GM21576 (cell line): ENCODE results near the gene CDT1.
"Not testable (repeated sequence)": the region's sequence is repeated elsewhere in the genome, so short reads cannot be mapped to it uniquely, and the experiment has no call there.

ENCODE experiments used
- ATAC-seq: cut with Tn5 transposase; IDR thresholded peaks from one replicate; pipeline ENCODE4 v1.9.1; 2021; ENCODE audit warnings: mild to moderate bottlenecking, moderate library complexity; ENCODE audit not compliant: unreplicated experiment

CDT1 gene

DNA sequence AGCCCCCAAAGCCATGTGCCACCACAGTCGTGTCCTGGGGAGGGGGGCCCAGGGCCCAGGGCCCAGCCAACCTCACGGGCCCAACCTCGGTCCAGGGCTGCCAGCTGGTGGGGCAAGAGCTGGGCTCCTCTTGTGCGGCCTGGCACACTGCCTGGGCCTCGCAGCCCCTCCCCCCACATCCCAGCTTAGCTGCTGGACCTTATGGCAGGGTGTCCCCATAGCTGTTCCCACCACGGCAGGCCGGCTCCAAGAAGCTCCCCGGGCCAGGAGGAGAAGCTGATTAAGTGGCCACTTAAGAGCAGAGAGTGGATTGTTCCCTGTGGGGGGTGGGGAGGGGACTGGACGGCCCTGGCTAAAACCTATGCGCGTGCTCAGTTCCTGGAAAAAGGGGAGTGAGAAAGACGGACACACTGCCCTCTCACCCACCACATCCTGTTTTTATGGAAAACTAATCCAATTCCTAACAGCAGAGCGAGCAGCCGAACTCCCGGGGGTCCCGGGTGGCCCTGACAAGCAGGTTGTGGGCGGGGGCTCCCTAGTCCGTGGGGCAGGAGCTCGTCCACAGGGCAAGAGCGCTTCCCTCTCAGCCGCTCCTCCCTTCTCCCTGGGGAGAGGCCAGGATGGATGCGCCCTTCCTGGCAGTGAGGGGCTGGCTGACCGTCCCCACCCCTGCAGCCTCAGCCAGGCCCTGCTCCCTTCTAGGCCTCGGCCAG, 35.4 kb upstream of the CDT1 start:
- ATAC-seq, result no peak

DNA sequence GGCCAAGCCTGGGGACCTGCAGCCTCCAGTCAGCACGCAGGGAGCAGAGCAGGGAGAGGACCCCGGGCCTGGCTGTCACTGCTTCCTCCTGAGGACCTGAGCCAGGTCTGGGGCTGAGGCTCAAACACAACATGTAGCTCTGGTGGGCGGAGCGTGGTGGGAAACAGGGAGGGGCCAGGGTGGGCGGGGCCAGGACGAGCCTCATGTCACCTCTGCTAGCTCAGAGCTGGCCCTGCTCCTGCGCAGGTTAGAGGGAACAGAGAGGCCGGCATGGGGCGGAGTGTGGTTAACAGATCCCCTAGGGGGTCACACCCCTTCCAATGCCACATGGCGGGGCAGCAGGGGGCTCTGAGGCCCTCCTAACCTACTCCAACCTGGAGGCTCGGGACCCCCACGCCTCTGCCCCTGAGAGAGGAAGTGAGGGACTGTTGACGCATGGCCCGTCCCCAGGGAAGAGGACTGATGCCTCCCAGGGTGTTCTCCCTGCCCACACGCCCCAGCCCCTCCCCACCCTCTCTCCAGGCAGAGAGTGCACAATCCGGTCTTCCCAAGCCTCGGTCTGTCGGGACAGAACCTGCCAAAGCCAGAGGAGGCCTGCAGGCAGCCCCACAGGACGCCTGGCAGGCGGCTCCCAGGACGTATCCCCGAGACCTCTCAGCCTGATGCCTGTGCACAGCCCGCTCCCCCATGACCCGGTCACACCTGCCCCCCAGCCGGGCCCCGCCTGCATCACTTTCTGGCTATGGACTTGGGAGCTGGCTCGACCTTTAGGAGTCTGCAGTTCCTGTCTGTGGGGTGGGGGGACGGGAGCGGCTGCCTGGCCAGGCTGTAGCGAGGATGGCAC, 33.8 kb upstream of the CDT1 start:
- ATAC-seq, result no peak

DNA sequence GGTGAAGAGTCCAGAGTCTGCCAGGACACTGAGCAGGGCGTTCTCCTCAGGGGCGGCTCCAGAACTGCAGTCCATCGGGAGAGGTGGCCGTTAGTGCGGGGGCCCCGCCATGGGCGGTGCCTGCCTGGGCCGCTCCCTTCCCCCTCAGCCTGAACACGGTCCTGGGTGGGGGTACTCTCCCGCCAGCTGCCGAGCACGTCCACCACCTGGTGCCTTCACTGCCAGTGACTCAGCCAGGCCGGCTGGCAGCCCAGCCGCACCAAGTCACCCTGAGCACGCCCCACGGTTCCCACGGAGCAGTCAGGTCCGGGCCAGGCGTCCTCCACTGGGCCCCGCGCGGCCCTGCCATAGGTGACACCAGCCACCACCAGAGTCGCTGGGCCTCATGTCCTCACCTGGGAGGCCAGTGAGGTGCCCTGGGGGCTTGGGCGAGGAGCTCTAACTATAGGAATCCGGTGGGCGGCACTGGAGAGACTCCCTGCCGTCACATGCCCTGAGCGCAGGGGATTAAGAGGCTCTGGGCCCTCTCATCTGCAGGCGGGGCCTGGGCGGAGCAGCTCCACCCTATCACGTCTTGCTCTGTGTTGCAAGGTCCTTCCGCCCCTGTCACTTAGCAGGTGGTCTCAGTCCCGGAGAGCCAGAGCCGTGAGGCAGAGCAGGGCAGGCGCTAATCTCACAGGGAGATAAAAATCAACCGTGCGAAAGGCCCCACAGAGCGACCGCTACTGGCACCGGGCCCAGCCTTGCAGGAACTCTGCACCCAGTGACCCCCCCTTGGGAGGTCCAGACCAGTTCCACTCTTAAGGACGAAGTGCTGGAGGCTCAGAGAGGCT, 32.9 kb upstream of the CDT1 start:
- ATAC-seq, result no peak

DNA sequence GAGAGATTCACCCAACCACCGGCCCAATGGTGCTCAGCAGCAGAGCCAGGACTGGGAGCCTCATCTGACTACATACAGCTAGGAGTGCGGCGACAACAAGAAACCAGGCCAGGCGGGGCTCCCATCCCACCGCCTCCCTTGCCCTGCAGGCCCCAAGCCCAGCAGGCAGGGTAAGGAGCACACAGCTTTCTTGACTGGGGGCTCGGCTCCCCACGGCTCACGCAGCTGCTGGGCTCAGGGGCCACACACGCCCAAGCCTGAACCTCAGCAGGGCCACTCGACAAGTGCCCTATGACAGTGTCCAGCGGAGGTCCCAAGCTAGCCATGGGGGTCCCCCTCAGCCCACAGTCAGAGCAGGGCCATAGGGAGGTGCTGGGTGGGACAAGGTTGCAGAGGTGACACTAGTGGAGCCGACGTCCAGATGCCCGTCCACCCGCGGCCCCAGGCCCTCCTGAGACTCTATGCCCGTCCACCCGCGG, 32.3 kb upstream of the CDT1 start:
- no peak for ATAC-seq

DNA sequence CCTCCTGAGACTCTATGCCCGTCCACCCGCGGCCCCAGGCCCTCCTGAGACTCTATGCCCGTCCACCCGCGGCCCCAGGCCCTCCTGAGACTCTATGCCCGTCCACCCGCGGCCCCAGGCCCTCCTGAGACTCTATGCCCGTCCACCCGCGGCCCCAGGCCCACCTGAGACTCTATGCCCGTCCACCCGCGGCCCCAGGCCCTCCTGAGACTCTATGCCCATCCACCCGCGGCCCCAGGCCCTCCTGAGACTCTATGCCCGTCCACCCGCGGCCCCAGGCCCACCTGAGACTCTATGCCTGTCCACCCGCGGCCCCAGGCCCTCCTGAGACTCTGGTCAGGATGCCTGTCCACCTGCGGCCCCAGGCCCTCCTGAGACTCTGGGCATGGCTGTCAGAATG, 31.8 kb upstream of the CDT1 start:
- ATAC-seq, result not testable (repeated sequence)

DNA sequence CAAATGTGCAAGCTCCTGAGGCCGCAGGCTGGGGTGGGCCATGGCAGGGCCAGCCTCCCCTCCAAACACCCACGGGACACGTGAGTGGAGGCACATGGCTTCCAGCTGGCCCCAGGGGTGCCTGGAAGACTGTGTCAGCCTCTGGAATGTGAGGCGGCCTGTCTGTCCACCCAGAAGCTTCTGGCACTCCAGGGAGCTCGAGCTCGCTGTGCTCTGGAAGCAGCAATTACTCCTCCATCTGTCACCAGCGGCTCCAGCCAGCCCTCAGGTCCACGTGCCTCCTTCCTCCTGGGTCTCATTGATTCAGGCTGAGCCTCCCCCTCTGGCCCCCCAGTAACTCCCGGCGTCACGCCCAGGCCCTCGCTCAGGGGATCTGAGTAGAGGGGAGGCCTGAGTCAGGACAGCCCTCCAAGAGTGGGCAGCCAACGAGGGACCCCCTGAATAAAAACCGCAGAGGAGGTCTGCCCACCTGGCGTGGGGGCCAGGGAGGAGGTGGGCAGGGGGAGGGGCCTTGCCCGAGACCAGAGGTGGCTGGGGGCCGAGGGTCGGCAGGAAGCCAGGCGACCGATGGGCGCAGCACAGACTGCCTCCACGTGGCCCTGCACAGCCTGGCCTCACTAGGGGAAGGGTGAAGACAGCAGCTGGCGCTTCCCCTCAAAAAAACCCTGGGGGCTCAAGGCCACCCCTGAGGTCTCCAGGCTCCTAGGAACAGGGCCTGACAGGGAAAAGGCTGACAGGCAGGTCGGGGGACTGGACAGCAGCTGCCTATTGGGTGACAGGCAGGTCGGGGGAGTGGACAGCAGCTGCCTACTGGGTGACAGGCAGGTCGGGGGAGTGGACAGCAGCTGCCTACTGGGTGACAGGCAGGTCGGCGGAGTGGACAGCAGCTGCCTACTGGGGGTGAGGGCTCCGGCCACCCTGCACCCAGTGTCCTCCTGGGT, 30.4 kb upstream of the CDT1 start:
- no peak for ATAC-seq

DNA sequence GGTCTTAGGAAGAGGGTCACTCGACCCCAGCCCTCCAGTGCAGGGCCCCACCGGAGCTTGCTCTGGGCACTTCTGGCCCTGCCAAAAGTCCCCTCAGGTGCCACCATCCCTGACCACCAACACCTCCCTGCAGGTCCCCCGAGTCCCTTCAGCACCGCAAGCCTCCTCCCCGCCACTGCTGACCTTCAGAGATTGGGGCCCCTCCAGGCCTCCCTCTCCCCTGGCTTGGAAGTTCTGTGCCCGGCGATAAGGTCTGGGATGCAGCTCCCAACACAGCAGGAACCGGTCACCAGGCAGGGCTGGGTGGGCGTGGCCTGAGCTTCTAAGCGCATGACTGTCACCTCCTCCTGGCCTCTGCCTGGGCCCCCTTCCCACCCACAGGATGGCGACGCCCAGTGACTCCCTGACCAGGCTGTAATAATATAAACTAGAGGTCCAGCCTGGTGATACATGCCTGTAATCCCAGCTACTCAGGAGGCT, 29.7 kb upstream of the CDT1 start:
- no peak for ATAC-seq

DNA sequence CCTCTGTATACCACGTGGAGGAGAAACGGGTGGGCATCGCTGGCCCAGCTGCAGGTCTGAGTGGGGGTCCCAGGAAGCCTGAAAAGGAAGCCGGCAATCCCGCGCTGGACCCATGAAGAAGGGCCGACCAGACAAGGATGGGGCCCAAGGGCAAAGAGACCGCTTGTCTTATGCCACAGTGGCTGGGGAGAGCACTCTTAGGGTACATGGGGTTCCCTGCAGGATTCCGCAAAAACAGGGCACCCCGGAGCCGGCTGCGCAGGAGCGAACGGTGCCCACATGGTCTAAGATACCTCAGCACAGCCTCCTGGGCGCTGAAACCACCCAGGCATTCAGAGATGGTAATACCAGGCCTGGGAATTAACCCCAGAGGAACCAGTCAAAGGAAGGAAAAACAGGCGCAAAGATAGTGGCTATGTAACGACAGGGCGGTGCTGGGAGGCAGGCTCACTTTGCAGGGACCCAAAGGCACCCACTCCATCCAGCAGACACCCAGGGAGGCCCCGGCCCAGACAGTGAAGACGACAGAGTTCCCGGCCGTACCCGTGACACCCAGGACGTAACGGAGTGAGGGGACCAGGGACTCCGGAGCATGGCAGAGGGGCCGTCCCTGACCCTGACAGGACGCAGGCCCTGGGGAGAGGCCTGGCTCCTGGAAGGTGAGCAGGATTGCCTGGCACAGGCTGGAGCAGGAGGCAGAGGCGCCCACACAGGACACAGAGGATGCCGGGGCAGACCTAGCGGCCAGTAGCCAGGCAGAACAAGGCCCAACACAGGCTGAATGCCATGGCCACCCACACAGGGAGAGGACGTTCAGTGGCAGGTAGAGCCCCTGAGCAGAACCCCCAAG, 28.8 kb upstream of the CDT1 start:
- ATAC-seq, result no peak

DNA sequence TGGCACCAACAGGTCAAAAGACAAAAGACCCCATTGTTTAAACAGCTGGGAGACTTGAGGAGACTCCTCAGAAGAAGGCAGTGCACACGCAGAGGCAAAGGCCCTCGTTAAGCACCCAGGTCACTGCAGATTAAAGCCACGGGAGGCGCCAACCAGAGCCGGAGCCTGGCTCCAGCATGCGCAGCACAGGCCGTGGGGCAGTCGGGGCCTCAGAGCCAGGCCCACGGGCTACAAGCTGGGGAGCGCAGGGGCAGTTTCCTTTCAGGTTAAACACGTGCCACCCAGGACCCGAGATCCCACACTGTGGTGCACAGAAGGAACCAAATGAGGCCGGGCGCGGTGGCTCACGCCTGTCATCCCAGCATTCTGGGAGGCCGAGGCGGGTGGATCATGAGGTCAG, 27.8 kb upstream of the CDT1 start:
- ATAC-seq, result no peak

DNA sequence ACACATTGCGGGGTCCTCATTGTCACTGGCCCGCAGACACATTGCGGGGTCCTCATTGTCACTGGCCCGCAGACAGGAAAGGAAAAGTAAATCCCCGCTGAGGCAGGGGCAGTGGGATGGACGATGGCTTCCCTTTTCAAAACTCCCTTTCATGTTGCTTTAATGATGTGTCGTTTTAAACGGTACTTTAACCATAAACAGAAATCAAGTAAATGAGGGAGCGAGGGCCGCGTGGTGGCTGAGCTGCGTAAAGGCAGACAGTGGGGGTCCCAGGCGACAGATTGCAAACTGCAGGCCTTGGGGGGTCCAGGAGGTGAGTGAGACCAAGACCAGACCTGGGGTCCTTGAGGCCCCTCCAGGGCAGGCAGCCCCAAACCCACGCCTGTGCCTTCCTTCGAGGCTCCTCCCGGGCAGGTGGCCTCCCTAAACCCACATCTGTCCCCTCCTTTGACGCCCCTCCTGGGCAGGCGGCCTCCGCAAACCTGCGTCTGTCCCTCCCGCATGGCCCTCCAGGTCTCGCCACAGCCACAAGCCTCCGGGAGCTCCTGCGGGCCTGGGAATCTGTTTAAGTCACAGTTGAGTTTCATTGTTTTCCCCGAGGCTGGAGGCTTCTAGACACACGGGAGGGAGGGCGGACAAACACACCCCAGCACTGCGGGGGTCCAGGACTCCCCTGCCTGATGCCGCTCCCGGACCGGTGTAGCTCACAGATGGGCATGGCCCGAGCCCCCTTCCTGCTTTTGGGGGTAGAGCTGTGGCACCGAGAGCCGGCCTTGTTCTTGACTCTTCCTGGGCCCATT, 25.9 kb upstream of the CDT1 start:
- no peak for ATAC-seq

DNA sequence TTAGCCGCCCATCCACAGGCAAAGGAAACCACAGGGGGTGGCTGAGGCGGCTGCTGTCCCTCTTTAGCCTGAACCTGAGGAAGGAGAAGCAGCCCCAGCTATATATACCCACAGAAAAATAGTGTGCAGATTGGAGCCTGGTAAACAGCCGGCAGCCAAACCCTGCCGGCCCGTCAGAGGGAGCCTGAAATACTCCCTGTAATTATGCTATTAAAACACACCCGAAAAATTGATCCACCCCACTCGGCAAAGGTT, 25.4 kb upstream of the CDT1 start:
- ATAC-seq, result no peak

DNA sequence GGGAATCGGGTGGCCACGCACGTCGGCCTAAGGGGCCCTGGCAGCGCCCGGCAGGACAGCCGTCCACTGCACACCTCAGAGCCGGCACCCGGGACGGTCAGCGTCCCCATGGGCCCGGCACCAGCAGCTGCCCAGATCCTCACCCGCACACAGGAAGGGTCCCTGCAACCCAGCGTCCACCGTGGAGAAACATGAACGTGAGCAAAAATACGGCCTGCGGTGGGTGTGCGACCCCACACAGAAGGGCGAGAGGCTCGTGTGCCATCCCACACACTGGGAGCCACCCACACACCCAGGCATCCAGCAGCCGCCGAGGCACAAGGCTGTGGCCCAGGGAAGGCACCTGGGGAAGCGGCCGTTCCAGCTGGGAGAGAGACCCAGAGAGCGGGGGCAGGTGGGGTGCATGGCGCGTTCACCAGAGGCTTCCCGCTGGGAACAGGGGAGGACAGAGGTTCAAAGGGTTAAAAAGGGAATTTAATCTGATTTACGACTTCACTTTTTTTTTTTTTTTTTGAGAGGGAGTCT, 25.0 kb upstream of the CDT1 start:
- no peak for ATAC-seq

DNA sequence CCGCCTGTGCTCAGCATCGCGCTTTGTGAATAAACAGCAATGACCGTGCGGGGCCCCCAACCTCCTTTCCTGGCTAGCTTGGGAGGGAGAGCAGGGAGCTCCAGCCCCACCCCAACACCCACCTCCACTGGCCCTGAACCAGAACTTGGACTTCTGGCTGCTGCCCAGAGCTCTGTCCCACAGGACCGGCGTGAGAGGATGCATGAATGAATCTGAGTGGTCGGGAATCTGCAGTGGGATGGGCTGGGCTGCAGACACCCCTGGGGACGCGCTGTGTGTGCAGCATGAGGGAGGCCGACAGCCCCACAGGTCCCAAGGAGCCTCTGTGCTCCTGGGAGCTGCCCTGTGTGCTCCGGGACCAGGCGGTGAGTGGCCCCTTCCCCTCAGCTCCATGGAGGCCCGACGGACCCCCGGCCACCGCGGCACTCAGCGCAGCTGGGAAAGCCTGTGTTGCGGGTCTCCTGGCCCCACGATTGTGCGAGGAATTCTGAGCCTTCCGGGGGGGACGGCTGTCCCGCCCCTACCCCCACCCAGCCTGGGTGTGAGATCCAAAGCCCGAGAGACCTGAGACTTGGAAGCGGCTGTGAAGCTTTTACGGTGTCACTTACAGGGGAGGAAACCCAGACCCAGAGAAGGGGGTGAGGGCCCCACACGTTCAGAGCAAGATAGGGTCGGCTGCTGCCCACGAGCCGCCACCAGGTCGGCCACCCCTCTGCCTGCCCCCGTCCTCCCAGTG, 24.0 kb upstream of the CDT1 start:
- no peak for ATAC-seq

DNA sequence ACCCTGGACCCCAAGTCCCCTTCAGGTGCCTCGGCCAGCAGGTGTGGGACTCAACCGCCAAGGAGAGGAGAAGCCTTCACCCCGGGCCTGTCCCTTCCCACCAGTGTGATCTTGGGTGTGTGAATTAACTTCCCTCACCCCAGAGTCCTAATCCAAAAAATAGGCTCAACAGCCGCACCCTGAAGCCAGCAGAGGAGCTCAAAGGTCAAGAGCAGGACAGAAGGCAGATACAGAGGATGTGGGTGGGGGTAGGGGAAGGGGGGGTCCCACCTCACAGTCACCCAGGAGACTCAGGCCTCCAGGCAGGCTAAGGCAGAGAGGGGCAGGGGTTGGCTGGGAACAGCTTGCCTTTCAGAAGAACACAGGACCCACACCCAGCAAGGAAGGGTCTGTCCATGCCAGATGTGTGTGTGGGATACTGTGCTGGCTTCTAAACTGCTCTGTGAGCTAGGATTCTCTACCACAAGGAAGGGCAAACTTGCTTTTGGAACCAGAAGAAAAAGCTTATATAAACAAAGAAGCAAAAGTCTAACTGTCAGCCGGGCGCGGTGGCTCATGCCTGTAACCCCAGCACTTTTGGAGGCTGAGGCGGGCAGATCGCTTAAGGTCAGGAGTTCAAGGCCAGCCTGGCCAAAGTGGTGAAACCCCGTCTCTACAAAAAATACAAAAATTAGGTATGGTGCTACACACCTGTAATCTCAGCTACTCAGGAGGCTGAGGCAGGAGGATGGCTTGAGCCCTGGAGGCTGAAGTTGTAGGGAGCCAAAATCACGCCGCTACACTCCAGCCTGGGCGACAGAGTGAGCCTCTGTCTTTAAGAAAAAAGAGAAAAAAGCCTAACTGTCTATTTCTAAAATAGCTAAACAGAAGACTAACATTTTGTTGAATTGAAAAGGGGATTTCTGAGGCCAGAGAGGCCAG, 23.2 kb upstream of the CDT1 start:
- no peak for ATAC-seq

DNA sequence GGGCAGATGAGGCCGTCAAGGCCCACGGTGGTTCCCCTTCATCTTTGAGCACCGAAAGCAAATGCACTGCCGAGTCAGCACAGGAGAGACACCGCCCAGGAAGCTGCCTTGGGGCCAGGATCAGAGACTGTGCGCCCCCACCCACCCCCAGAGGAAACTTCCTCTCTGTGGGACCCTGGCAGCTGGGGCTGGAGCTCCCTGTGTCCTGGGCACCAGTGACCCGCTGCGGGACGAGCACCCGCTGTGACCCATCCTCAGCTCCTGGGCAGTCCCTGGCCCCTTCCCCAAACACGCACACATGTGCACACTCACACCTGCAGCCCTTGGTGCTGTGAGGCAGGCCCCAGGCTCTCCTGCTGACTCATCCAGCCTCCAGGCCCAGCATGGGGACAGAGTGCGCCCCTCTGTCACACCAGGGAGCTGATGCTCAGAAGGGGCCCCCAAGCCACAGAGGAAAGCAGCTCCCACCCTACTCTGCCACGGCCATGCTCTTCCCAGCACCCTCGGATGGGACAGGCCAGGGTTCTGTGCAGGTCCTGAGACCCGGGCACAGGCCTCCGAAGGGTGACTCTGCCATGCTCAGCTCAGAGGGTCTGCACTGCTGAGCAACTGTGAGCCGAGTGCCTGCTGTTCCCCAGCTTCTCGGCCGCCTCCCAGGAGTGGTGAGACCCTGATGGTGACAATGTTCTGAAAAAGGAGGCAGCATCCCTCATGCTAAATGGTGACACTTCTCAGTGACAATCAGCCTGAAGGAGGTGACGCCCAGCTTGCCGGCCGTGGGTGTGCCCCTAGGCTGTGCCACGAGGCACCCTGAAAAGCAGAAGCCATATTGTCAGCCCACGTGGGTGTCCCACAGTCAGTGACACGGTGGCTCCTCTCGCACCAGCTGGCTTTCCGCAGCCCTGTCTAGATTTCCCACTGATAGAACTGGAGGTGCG, 22.2 kb upstream of the CDT1 start:
- ATAC-seq, result peak; percentile 27
